HG03060 (cell line): ENCODE results near the gene ANKRD63.

Source experiments
- ATAC-seq: cut with Tn5 transposase; IDR thresholded peaks from one replicate; pipeline ENCODE4 v1.9.1; 2021; ENCODE audit warnings: low read depth, moderate number of reproducible peaks; ENCODE audit not compliant: unreplicated experiment

ANKRD63 gene

GRCh38 chr15:40246496-40247280, 36.2 kb downstream of the ANKRD63 start:
- ATAC-seq = no peak

GRCh38 chr15:40245666-40246450, 37.0 kb downstream of the ANKRD63 start:
- ATAC-seq = no peak

- no peak for ATAC-seq
Measured at GRCh38 chr15:40244961-40245523, 37.8 kb downstream of the ANKRD63 start.

- no peak for ATAC-seq
Measured at GRCh38 chr15:40243126-40243810, 39.6 kb downstream of the ANKRD63 start.

- ATAC-seq = no peak
Measured at GRCh38 chr15:40242601-40243000, 40.3 kb downstream of the ANKRD63 start.

GRCh38 chr15:40242213-40242599, 40.7 kb downstream of the ANKRD63 start:
- no peak for ATAC-seq

DNA sequence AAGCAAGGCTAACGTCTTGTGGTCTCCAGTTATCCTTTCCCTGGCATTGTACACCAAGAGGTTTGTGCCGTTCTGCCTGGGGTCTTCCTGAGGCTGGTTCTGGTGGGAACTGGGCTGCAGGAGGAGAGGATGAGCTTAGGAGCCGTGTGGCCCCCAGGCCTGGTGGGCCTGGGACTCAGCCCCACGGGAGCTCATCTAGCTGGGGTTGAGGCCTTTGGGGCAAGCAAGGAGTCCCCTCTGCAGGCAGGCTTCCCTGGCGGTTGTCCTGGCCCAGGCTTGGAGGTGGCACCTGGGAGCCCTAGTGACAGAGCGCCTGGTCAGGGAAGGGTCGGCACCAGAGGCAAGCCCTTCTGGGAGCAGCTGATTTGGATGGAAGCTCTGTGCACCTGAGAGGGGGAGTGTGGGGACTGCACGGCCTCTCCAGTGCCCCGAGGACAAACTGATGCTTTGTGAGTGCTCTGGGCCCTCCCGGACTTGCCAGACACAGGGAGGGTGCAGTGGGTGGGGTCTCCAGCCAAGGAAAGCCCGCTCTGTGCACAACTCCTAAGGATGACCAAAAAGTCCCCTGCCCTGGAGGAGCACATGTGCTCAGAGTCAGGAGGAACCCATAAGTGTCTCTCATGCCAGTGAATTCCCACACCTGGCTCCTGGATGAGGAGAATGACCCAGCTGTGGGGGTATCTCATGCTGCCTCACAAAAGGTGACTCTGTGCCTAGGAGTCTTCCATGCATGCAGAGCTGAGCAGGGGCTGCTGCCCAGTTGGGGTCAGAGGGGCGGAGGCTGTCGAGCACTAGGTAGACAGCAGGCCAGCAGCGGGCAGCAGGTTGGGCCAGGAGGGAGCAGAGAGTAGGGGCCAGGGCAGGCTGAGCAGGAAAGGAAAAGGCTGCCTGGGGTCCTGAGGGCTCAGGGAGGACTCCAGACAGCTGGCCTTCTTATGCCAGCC, 41.3 kb downstream of the ANKRD63 start:
- no peak for ATAC-seq

DNA sequence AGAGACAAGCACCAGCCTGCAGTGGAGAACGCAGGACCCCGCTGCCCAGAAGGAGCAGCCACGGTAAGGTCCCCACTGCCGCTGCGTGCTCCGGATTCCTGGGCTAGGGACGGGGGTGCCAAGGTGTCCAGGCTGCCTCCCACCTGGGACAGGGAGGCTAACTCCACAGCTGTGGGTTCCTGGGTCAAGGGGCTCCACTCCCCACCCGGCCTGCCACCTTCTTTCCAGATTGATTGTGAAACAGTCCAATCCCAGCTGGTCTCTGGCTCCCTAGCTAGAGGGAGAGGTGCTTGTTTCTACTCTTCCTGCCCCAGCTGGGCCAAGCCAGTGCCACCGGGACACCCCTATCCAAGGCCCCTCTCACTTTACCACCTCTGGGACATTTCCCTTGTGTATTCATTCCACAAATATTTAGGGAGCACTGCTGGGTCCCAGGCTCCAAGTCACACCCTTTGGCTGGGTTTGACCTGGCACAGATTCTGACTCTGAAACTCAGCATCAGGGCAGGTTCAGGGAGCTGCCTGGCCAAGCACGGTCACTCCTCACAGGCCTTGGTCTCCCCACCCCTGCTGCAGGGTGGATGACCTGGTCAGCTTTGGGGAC, 42.1 kb downstream of the ANKRD63 start:
- no peak for ATAC-seq

- ATAC-seq = no peak
Measured at GRCh38 chr15:40239693-40240618, 42.9 kb downstream of the ANKRD63 start.

GRCh38 chr15:40239404-40239692, 43.5 kb downstream of the ANKRD63 start:
- no peak for ATAC-seq

- no peak for ATAC-seq
Measured at GRCh38 chr15:40238532-40239403, 44.1 kb downstream of the ANKRD63 start, which contains the start of gene PAK6. PAK6 (plus strand) TSS chr15:40239063; CDS start chr15:40264786, 25,723 bp downstream.

DNA sequence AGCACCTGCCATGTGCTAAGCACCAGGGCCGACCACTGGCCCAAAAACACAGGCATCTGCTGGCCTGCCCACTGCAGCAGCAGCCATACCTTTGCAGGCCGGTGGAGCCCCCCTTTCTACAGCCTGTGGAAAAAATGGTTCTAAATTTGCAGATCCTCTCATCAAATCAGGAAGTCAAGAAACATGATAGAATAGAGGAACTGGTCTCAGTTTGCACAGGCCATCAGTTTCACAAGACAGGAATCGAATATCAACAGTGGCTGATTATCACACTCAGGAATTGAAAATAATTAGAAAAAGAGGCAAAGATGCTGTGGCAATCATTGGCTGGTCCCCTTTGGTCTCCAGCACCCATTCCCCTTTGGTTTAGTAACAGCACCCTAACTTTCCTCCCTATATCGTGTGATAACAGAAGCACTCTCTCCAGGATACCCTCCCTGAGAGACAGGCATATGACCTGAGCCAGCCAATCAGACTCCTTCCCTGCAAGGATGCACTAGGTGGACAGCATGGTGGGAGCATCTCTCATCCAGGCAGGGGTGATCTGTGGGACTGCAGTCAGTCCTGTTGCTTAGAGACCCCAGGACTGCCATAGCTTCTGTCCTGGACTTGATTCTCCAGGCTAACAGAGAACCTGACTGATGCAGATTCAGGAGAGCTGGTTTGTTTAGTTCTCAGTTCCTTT, 47.5 kb downstream of the ANKRD63 start:
- no peak for ATAC-seq

- no peak for ATAC-seq
Measured at GRCh38 chr15:40234783-40235182, 48.1 kb downstream of the ANKRD63 start.

DNA sequence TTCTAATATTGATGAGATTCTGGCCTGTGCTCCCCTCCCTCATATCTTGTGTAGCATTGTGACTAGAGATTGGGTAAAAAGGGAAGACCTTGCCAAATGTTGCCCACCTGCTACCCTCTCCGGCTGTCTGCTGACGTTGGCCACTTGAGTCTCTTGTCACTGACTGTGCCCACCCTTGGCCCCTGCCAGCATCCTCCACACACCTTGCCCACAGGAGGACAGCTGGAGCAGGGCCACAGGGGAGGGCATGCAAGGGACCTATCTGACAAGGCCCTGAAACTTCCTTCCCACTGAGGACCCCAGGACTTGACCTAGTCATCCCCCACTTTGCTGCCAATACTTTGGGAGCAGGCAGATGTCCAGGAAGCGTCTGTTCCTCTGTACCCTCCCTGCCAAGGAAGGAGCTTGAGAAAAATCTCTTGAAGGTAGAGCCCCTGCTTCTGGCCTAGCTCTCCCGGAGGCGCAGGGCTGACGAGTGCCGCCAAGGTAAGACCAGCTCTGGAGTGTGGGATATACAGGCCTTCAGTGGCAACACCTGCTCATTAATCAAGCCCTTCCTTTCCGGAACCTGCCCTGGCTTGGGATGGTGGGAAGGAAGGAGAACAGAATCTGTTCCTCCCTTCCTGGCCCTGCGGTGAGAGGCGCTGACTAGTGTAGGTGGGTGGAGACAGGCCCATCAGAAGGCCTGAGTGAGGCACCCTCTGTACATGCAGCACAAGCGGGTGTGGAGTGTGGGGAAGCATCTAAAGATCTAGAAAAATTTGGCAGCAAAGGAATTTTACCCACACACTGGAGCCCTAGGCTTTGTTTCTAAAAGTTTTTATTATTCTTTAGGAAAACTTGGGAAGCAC, 48.9 kb downstream of the ANKRD63 start:
- ATAC-seq = no peak

DNA sequence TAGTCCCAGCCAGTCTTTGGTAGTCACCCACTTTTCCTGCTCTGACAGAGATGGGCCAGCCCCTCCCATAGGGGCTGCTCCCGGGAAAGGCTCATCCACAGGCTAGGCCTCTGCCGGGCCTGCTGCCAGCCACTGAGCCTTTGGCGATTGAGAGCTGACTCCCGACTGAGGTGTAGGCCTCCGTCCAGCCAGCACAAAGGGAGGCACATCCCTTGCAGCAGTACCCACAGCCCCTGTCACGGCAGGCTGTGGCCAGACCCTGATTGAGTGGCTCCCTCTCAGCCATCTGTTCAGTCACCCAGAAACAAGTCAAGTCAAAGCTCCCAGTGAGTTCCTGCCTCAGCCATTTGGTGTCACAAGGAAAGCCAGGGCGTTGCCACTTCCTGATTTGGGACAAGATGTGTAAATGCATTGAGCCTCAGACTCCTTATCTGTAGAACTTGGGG, 50.2 kb downstream of the ANKRD63 start:
- no peak for ATAC-seq
